ENCODE results near the gene ZFYVE28. TPM values are rescaled to one million over a fixed set of nuclear protein-coding genes. Genes with fewer than 3 reads are reported as not detected.

The ZFYVE28 gene
- total RNA-seq, 1 experiment from 2014 or later = 12.9 TPM

- Histone ChIP-seq H2AFZ (peak overlapping the region; percentile 89), H4K20me1 (ENCODE audit: insufficient read depth) (0 out of 2 replicates have a peak, but pooled peaks cover 5% of the 10 kb centered on the region), H3K4me3 (peak overlapping the region; percentile 76; the same call in 1 of the 2 replicates), H3K4me1 (replicated peaks; ENCODE audit: insufficient read depth) (peaks cover 9% of the 10 kb centered on the region; the same call in 1 of the 2 replicates), H3K79me2 (ENCODE audit: low read depth) (no peaks in the 10 kb centered on the region), H3K9me3 (ENCODE audit: insufficient read depth, low read depth) (no peaks in the 10 kb centered on the region), H3K36me3 (ENCODE audit: low read depth) (no peaks in the 10 kb centered on the region), H3K4me2 (peak overlapping the region; percentile 95), H3K27me3 (ENCODE audit: insufficient read depth, low read depth) (0 out of 2 replicates have a peak, but pooled peaks cover 6% of the 10 kb centered on the region), H3F3A (ENCODE audit: insufficient read depth, low read depth) (no peaks in the 10 kb centered on the region), H3K27ac (no peak overlapping the region), H3K9me2 (ENCODE audit: insufficient read depth) (no peaks in the 10 kb centered on the region)
- no peak for TF ChIP-seq EZH2 (IDR thresholded peaks at IDR 0.05; ENCODE audit: low read depth)
- TF ChIP-seq CTCF (conservative IDR thresholded peaks at IDR 0.05) = no peak
- BruUV-seq (replicated peaks) = TSS peak; percentile 47
- intact Hi-C loops (cut with micrococcal nuclease; ENCODE audit: unreplicated experiment) = loop anchor here (5.0 kb wide), 1 partner anchor 207 kb away; the partner anchor contains the start of gene RNF4
- ChIA-PET CTCF (no interaction called here), POLR2A (ENCODE audit: unreplicated experiment) (no interaction called here)
- DNase-seq = no peak
These were observed 157.9 kb downstream of the ZFYVE28 start for GRCh38 chr4:2260344-2261109.

- intact Hi-C loops (cut with micrococcal nuclease; ENCODE audit: unreplicated experiment) = loop anchor here (5.0 kb wide), 1 partner anchor 208 kb away; the partner anchor contains the start of gene RNF4
- Histone ChIP-seq H4K20me1 (ENCODE audit: insufficient read depth) (0 out of 2 replicates have a peak, but pooled peaks cover 5% of the 10 kb centered on the region), H3K79me2 (ENCODE audit: low read depth) (no peaks in the 10 kb centered on the region), H3K4me2 (no peak overlapping the region), H3K27me3 (ENCODE audit: insufficient read depth, low read depth) (0 out of 2 replicates have a peak, but pooled peaks cover 6% of the 10 kb centered on the region), H3K9me3 (ENCODE audit: insufficient read depth, low read depth) (no peaks in the 10 kb centered on the region), H2AFZ (no peak overlapping the region), H3K4me3 (no peak overlapping the region), H3K36me3 (ENCODE audit: low read depth) (no peaks in the 10 kb centered on the region), H3K4me1 (replicated peaks; ENCODE audit: insufficient read depth) (peaks cover 9% of the 10 kb centered on the region; the same call in 1 of the 2 replicates), H3K27ac (no peak overlapping the region), H3K9me2 (ENCODE audit: insufficient read depth) (no peaks in the 10 kb centered on the region), H3F3A (ENCODE audit: insufficient read depth, low read depth) (no peaks in the 10 kb centered on the region)
- no peak for DNase-seq
- ChIA-PET POLR2A (ENCODE audit: unreplicated experiment) (no interaction called here), CTCF (no interaction called here)
- no TSS peak for BruUV-seq (replicated peaks)
- TF ChIP-seq EZH2 (IDR thresholded peaks at IDR 0.05; ENCODE audit: low read depth) (no peak), CTCF (conservative IDR thresholded peaks at IDR 0.05) (no peak)
These were observed 158.7 kb downstream of the ZFYVE28 start for GRCh38 chr4:2259541-2260343.

GRCh38 chr4:2259036-2259540 is 159.4 kb downstream of the ZFYVE28 start:
- Histone ChIP-seq H3F3A (ENCODE audit: insufficient read depth, low read depth) (no peaks in the 10 kb centered on the region), H3K27ac (no peak overlapping the region)
- intact Hi-C loops (cut with micrococcal nuclease; ENCODE audit: unreplicated experiment) = no loop called here

More at GRCh38 chr4:2259036-2259540, 159.4 kb downstream of the ZFYVE28 start:
- Histone ChIP-seq H3K4me1 (replicated peaks; ENCODE audit: insufficient read depth) (peaks cover 9% of the 10 kb centered on the region; the same call in 1 of the 2 replicates), H3K36me3 (ENCODE audit: low read depth) (no peaks in the 10 kb centered on the region), H3K4me2 (no peak overlapping the region), H3K27me3 (ENCODE audit: insufficient read depth, low read depth) (0 out of 2 replicates have a peak, but pooled peaks cover 6% of the 10 kb centered on the region), H3K4me3 (no peak overlapping the region), H3K9me3 (ENCODE audit: insufficient read depth, low read depth) (no peaks in the 10 kb centered on the region), H3K79me2 (ENCODE audit: low read depth) (no peaks in the 10 kb centered on the region), H3K9me2 (ENCODE audit: insufficient read depth) (no peaks in the 10 kb centered on the region), H2AFZ (no peak overlapping the region), H4K20me1 (ENCODE audit: insufficient read depth) (0 out of 2 replicates have a peak, but pooled peaks cover 5% of the 10 kb centered on the region)
- ChIA-PET POLR2A (ENCODE audit: unreplicated experiment) (no interaction called here), CTCF (no interaction called here)
- TF ChIP-seq EZH2 (IDR thresholded peaks at IDR 0.05; ENCODE audit: low read depth) = no peak
- TF ChIP-seq CTCF (conservative IDR thresholded peaks at IDR 0.05) = no peak
- no TSS peak for BruUV-seq (replicated peaks)
- DNase-seq = no peak
